ENCODE data around the gene CCDC7. TPM values are rescaled to one million over a fixed set of nuclear protein-coding genes. Genes with fewer than 3 reads are reported as not detected.

The CCDC7 gene
- total RNA-seq = 3.9 and 12.9 TPM in 2 replicates

GRCh38 chr10:32445740-32446535 is at the start of gene CCDC7:
Gene CCDC7, plus strand, starts transcription at chr10:32446140. Its CDS starts 5,503 bp downstream, at chr10:32451643.

Other genes with a start within 250 kb of the CCDC7 start
- 17.8 and 45.0 TPM in 2 replicates for gene EPC1, start 99.0 kb upstream of the CCDC7 start, total RNA-seq